Ishikawa (cell line): ENCODE measurements around the gene NEURL1.

Source experiments
- CEBPB ChIP-seq: IDR thresholded peaks from 2 replicates; pipeline ENCODE4 v1.6.1; 2012
- CREB1 ChIP-seq: IDR thresholded peaks from 2 replicates; pipeline ENCODE4 v1.6.1; 2012; ENCODE audit warnings: low read depth
- EGR1 ChIP-seq: IDR thresholded peaks from 2 replicates; pipeline ENCODE4 v1.6.1; 2012
- EP300 ChIP-seq: IDR thresholded peaks from 2 replicates; pipeline ENCODE4 v1.6.1; 2012; ENCODE audit warnings: borderline replicate concordance
- FOXM1 ChIP-seq: IDR thresholded peaks from 2 replicates; pipeline ENCODE4 v1.6.1; 2012; ENCODE audit warnings: low read depth, borderline replicate concordance
- NFIC ChIP-seq: IDR thresholded peaks from 2 replicates; pipeline ENCODE4 v1.6.1; 2012
- RAD21 ChIP-seq: IDR thresholded peaks from 2 replicates; pipeline ENCODE4 v1.6.1; 2012; ENCODE audit warnings: low read depth
- TAF1 ChIP-seq: IDR thresholded peaks from 2 replicates; pipeline ENCODE4 v1.6.1; 2012; ENCODE audit warnings: low read depth, mild to moderate bottlenecking
- TCF12 ChIP-seq: IDR thresholded peaks from 2 replicates; pipeline ENCODE4 v1.6.1; 2012; ENCODE audit warnings: low read depth
- TEAD4 ChIP-seq: IDR thresholded peaks from 2 replicates; pipeline ENCODE4 v1.6.1; 2012
- YY1 ChIP-seq: IDR thresholded peaks from 2 replicates; pipeline ENCODE4 v1.6.1; 2012; ENCODE audit warnings: low read depth
- ZBTB7A ChIP-seq: IDR thresholded peaks from 2 replicates; pipeline ENCODE4 v1.6.1; 2012; ENCODE audit warnings: low read depth
- TF ChIP-seq, protein P1 (sequence below): IDR thresholded peaks from 2 replicates; pipeline ENCODE4 v1.6.1; 2012; ENCODE audit warnings: low read depth, mild to moderate bottlenecking
- TF ChIP-seq, protein P2 (sequence below): IDR thresholded peaks from 2 replicates; pipeline ENCODE4 v1.6.1; 2012
- TF ChIP-seq, protein P3 (sequence below): IDR thresholded peaks from 2 replicates; pipeline ENCODE4 v1.6.1; 2012

Gene NEURL1

DNA sequence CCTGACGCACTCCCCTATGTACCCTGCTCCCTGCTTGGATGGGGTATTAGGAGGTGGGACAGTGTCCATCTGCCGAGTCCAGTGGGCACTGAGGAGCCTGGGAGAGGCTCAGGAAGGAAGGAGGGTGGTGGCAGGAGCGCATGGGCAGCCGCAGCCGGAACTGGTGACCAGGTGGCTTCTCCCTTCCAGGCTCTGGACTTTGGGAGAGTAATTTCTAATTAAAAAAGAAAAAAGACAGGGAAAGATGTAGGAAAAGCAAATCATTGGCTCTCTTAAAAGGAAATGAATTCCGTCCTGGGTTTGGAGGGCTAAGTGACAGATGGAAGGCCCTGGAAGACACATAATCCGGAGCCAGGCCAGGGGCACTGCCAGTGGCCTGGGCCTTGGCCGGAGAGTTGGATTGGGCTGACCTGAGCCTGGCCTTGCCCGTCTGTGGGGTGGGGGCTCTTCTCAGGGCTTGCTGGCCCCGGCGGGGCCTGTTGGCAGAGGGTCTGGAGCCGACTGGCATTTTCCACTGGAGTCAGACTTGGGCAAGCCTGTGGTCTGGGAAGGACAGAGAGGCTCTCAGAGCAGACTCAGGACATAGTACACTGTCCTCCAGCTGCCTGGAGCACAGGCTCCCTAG lies 63.0 kb downstream of the NEURL1 start:
- TF ChIP-seq YY1 = no peak
- TF ChIP-seq ZBTB7A = no peak
- TF ChIP-seq TEAD4 = no peak
- TF ChIP-seq EGR1 = no peak
- TF ChIP-seq TAF1 = no peak

GRCh38 chr10:103557455-103557854 lies 64.0 kb downstream of the NEURL1 start:
- TF ChIP-seq NFIC (no peak), EP300 (no peak), FOXM1 (no peak), YY1 (no peak), CREB1 (no peak)
- TF ChIP-seq, protein P1, sequence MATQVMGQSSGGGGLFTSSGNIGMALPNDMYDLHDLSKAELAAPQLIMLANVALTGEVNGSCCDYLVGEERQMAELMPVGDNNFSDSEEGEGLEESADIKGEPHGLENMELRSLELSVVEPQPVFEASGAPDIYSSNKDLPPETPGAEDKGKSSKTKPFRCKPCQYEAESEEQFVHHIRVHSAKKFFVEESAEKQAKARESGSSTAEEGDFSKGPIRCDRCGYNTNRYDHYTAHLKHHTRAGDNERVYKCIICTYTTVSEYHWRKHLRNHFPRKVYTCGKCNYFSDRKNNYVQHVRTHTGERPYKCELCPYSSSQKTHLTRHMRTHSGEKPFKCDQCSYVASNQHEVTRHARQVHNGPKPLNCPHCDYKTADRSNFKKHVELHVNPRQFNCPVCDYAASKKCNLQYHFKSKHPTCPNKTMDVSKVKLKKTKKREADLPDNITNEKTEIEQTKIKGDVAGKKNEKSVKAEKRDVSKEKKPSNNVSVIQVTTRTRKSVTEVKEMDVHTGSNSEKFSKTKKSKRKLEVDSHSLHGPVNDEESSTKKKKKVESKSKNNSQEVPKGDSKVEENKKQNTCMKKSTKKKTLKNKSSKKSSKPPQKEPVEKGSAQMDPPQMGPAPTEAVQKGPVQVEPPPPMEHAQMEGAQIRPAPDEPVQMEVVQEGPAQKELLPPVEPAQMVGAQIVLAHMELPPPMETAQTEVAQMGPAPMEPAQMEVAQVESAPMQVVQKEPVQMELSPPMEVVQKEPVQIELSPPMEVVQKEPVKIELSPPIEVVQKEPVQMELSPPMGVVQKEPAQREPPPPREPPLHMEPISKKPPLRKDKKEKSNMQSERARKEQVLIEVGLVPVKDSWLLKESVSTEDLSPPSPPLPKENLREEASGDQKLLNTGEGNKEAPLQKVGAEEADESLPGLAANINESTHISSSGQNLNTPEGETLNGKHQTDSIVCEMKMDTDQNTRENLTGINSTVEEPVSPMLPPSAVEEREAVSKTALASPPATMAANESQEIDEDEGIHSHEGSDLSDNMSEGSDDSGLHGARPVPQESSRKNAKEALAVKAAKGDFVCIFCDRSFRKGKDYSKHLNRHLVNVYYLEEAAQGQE = no peak

DNA sequence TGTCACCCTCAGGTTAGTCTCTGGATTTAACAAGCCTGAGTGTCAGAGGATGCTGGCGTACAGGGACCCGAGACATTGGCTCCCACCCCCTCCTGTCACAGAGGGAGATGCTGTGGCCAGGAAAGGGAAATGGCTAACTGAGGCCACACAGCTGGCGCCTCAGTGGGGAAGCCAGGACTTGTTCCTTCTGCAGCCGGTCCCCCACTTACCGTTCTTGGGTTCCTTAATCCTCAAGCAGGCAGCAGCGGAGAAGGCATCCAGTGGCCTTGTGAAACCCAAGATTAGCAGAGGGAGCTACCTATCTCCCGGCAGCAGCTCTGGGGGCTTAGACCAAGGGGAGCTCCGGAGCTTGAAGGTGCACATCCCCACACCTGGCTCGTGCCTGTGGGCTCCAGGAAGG lies 65.4 kb downstream of the NEURL1 start:
- TF ChIP-seq, protein P2, sequence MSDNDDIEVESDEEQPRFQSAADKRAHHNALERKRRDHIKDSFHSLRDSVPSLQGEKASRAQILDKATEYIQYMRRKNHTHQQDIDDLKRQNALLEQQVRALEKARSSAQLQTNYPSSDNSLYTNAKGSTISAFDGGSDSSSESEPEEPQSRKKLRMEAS = no peak
- no peak for TF ChIP-seq NFIC
- no peak for TF ChIP-seq TCF12
- TF ChIP-seq FOXM1 = no peak
- TF ChIP-seq, protein P1 = no peak
- TF ChIP-seq RAD21 = no peak
- no peak for TF ChIP-seq TEAD4
- no peak for TF ChIP-seq ZBTB7A
- TF ChIP-seq TAF1 = no peak
- TF ChIP-seq YY1 = no peak
- no peak for TF ChIP-seq CEBPB
- TF ChIP-seq, protein P3, sequence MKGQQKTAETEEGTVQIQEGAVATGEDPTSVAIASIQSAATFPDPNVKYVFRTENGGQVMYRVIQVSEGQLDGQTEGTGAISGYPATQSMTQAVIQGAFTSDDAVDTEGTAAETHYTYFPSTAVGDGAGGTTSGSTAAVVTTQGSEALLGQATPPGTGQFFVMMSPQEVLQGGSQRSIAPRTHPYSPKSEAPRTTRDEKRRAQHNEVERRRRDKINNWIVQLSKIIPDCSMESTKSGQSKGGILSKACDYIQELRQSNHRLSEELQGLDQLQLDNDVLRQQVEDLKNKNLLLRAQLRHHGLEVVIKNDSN = no peak
- no peak for TF ChIP-seq EGR1
- no peak for TF ChIP-seq EP300
- no peak for TF ChIP-seq CREB1

- no peak for TF ChIP-seq TAF1
- no peak for TF ChIP-seq CREB1
- TF ChIP-seq YY1 = no peak
- no peak for TF ChIP-seq TEAD4
These were observed 66.3 kb downstream of the NEURL1 start for GRCh38 chr10:103559776-103560175.

- TF ChIP-seq, protein P3 = no peak
- TF ChIP-seq YY1 = no peak
These were observed 67.4 kb downstream of the NEURL1 start for GRCh38 chr10:103560886-103561285.

- TF ChIP-seq TAF1 (no peak), TCF12 (no peak), YY1 (no peak), ZBTB7A (no peak), EGR1 (no peak), CREB1 (no peak), CEBPB (no peak), FOXM1 (no peak), EP300 (no peak), NFIC (no peak), TEAD4 (no peak), RAD21 (no peak)
- TF ChIP-seq, protein P3 = no peak
- TF ChIP-seq, protein P2 = no peak
- TF ChIP-seq, protein P1 = no peak
These were observed 68.9 kb downstream of the NEURL1 start for GRCh38 chr10:103562383-103562782.
